GM19438 (cell line): Measurements from ENCODE around the gene HDGFL2.

Experiments
- ATAC-seq: cut with Tn5 transposase; IDR thresholded peaks from one replicate; pipeline ENCODE4 v1.9.1; 2021; ENCODE audit warnings: low read depth; ENCODE audit not compliant: unreplicated experiment

Gene HDGFL2

DNA sequence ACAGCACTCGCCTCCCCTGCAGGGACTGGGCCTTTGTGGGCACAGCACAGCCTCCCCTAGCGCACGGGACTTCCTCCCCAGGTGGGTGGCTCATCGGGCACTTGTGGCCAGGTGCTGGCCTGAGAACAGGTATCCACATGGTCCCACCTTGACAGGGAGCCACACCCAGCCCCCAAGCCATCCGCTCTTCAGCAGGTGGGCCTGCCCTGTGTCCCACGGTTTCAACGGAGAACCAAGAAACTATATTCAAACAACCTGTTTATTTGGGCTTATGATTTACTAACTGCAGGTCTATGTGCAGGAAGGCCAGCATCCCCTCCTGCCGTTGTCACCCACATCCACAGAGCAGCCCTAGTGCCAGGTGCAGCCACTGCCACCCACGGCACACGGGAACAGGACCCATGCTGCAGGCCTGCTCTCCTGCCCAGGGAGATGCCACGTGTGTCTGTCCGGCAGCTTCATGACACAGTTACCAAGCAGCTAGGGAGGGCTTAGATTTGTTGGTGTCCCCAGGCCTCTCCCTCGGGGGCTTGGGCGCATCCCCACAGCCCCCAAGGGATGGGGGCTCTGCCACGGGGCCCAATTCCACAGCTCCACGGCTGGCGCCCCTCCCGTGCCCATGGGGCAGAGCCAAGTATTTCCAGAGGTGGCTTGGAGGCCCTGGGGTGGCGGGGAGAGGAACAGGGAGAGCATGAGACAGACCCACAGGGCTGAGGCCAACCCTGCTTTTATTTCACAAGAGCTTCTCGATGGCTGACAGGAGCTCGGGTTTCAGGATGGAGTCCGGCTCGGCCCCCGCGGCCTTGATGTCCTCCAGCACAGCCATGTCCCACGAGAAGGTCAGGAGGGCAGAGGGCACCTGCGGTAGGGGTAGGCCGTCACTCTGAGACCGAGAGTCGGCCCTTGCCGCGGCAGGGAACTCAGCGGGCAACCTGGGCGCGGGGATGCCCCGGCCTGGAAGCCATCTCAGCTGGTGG lies 27.0 kb upstream of the HDGFL2 start:
- no peak for ATAC-seq

DNA sequence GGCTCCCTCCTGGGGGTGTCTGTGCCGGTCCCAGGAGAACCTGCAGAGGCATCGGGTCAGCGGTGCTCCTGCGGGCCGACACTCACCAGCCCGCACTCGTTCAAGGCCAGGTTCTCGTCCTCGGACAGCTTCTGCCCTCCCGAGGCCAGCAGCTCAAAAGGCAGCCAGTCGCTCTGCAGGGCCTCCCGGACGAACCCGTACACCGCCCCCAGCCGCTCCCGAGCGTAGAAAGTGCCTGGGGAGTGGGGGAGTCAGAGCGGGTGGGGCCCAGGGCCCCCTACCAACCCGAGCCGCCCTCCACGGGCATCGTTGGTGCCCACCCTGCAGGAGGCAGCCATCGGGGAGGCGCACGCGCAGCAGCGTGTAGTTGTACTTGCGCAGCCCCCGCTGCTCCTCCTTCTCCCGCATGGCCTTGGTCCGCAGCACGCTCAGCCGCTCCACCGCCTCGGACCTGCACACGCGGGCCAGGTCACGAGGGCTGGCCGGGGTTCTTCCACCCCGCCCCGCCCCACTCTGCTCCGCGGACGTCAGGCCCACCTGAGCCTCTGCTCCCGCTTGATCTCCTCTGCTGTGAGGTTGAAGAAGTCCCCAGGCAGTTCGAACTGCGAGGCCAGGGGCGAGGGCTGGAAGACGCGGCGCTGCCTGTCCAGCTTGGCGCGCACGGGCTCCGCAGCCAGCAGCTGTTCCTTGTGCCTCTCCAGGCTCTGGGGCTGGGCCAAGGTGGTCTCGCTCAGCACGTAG lies 26.0 kb upstream of the HDGFL2 start:
- ATAC-seq: no peak

DNA sequence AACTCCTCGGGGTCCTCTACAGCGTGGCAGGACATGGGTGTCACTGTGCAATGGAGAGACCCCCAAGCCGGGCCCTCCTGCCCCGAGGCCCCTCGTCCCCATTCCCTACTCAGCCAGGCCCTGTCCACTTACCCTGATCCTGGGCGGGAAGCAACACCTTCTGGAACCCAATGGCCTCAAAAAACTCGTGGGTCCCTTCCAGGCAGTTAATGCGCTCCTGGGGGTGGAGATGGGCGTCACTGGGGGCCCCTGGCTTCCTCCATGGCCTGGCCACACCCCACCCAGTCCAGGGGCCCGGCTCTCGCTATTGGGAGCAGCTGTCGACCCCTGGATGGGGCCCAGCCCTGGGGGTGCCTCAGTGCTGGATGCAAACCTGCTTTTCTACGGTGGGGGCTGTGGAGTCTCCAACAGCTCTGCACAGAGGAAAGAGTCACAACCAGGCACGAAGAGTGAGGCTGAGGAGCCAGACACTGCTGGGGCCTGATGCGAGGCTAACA lies 25.3 kb upstream of the HDGFL2 start:
- no peak for ATAC-seq

DNA sequence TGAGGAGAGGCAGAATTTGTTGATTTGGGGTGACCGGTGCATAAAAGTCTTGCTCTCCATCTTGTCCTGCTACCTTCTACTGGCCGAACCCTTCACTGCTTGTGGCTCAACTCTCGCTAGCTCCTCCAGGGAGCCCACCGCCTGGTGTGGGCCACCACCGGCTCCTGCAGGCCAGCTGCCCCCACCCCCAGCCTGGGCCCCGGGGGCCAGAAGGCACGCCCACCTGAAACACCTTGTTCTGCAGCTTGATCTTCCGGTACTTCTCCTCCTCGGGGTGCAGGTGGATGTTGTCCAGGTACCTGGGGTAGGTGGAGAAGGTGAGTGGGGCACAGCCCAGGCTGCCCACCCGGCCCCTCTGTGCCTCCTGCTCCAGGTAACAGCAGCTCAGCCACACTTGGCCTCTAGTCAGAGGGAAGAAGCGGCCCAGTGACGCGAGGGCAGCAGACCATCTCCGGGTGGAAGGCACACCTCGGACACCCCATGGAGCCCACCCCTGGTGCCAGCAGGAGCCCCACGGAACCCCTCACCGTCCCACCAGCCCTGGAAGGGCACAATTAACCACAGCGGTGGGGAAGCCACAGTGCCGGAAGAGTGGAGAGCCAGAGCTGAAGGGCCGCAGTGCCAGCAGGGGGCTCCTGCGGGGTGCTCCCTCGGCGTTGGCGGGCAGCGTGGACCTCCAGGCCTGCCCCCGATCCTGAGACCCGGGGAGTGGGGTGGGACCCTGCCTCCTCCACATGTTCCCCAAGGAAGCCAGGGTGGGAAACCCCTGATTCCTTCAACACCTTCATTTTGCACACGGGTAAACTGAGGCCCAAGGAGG lies 24.6 kb upstream of the HDGFL2 start:
- ATAC-seq: no peak

DNA sequence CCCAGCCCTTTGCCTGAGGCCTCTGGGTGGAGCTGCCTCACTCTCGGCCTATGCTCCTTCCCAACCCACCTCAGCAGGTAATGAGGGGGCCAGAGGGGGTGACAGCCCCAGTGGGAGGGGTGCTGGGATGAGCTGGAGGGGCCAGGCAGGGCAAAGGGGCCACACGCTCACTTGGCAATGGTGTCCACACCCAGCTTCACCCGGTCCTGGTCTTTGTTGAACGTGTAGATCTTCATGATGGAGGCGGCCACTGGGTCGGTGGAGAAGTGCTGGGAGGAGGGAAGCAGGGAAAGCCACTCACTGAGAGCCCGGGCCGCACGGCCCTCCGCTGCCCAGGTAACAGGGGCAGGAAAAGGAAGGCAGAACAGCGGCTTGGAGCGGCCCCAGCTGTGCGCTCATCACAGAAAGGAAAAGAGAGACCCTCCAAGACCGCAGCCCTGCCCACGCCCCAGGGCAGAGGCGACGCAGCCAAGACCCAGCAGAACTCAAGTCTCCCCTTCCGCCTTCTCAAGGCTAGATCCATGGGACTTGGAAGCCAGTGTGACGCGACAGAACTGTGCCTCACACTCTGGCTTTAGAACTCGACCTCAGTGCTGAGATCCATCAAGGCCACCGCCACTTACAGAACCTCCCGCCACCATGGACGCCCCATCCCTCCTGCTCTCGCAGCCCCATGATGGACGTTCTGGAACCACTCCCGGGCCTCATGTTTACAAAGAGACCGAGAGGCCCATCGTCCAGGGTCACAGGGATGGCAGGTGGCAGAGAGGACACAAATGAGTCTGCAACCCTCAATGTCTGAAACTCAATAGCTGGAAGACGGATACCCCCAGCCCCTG lies 23.7 kb upstream of the HDGFL2 start:
- ATAC-seq: no peak

DNA sequence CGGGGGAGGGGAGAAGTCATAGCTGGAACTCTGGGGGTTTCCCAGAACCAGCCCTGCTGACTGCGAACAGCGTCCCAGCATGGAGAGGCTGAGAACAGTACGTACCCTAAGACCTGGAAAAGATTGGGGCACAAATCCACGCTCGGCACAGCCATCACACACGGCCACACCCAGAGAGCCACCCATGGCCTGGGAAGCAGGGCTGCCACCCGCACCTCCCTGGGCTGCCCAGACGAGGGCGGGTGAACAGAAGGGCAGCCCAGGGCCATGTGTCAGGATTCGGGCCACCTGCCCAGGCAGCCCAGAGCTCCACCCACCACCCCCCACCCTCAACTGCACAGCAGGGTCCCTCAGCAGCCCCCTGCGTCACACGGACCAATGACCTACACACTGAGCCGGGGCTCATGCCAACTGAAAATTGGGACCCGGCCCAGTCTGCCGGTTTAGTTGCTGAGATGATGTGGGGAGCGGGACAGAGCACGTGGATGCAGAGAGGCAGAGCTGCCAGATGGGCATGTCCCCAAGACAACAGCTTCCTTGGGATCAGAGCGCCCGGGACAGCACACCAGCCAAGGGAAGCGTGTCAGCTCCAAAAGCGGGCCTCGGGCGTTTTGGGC lies 23.0 kb upstream of the HDGFL2 start:
- no peak for ATAC-seq

DNA sequence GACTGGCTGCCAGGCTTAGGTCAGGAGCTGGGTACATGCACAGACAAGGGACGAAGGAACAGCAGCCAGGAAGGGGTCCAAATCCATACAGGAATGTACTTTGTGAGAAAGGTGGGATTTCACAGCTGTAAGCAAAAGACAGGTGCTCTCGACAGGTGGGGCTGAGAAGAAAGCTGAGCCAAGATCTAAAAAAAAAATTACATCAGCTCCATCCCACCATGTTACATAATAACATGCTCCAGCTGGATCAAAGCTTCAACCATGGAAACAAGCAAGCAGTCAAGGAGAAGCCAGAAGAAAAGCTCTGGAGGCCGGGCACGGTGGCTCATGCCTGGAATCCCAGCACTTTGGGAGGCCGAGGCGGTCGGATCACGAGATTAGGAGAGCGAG lies 22.5 kb upstream of the HDGFL2 start:
- no peak for ATAC-seq

DNA sequence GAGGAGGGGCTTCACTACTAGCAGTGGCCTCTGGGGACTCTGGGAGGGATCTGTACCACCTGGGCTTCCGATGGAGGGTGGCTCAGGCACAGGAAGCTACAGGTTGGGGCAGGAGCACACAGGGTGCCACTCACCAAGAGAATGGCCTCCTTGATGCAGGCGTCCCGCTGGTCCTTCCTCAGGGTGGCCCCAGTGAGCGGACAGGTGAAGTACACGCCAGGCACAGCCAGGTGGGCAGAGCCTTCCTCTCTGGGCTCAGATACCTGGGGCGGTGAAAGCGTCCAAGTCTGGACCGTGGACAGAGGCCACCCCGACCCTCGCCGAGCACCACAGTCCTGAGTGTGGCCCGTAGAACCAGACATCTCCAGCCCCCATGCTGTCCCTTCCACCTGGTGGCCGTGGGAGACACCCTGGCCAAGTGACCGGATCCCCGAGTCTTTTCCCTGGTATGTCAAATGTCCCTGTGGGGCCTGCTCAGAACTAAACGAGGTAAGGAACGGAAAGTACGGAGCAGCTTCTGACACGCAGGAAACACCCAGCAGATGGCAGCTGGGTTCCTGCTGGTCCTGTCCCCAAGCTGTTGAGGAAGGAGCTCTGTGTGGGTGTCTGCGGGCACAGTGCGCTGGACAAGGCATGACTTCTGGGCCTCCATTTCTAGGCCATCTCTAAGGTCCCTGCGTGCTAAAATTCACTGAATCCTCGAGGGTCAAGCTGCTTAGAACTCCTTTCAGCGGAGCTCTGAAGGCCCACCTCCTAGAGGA lies 19.7 kb upstream of the HDGFL2 start:
- ATAC-seq: no peak

DNA sequence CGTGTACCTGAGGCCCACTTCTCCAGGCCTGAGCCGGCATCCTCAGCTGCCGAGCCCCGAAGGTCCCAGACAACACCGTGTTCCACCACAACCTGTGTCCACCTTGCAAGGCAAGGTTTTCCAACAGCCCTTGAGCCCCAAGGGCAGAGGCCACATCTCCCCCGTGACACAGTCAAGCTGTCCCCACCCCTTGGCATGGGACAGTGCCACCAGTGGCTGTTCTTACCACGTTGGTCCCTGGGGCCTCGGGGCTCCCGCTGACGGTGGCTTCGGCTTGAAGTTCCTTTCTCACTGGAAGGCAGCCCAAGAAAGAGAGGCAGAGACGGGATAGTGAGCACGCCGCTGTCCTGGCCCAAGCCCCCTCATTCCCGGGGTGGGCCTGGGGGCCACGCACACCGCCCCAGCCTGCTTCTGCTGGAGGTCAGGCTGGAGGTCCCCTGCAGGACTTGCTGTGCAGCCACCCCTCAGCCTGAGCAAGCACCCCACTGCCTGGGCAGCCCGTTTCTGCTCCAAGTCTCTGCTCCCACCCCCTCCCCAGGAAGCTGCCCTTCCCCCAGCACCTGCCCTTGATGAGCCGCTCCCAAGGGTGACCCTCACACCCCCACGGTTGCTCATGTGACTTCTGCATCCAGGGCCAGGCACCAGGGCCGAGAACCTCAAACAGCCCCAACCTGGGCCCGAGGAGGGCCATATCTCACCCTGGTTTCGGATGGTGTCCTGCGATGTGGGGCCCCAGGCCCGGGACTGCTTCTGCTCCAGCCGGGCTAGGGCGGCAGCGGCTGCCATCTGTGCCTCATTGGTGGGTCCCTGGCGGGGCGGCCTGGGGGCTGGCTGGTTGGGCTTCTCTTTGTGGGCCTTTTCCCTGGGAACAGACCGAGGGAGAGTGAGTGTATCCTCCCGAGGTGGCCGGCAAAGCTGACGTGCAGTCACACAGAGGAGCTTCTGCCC lies 18.6 kb upstream of the HDGFL2 start:
- ATAC-seq: no peak

DNA sequence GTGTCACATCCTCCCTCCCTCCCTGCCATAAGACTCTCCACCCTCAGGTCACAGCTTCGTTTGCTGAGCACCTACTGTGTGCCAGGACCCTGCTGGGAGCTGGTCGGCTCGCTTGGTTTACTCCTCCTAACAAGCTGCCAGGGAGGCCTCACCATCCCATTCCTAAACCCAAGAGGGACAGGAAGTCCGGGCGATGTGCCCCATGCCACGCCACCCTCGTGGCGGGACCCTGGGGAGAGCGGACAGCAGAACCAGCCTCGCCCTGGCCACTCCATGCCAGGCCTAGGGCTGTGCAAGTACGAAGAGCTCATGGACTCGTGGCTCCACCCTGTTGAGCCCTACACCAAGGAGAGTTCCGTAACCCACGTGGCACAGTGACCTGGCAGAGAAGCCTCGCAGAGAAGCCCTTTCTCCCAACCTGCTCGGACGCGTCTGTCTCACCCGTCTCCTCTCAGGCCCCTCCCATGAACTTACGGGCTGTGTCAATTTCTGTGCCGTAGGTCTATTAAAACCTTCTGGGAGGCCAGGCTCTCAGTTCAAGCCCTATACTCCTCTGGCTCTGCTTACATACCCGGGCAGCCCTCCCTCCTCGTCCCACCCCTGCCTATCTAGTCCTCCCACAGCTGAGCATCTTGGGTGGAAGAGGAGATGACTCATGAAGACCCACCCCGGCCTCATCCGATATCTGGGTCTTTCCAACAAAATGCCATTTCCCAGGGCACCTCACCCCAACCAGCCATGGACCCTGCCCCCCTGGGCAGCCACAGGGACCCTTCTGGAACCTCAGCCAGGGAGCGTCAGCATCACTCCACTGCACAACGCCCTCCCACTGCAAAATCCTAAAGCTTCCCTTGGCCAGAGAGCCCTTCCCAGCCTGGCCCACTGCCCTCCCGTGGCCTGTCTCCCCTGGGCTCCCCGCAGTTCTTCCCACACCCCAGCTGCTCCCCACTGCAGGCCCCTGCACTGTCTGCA lies 17.1 kb upstream of the HDGFL2 start:
- no peak for ATAC-seq

DNA sequence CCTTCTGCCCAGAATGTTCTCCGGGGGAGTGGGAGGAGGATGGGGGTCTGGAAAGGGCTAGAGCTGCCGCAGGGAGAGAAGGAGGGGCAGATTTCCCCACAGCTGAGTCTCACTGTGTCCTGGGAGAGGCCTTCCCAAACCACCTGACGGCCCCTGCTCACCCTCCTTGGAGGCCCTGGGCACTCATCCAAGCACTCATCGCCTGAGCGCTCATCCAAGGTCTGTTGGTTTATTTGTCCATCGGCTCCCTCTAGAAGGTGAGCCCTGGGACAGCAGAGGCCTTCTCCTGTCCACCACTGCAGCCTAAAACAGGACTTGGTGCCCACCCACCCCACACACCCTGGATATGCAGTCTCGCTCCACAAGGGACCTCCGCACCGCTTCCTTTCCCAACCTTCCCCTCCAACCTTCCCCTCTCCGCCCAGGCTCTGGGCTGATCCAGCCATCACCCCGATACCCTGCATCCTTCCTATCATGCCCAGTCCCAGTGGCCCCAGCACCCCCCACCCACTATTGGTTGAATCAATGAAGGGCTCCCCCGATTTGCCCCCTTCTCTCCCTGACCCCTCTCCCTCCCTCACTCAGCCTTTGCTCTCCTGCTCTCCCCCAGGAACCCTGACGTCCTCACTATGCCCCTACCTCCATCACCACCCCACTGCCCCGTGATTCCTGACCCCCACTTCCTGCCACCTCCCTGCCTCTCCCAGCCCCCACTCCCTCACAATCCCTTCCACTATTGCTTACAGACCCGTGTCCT lies 16.2 kb upstream of the HDGFL2 start:
- no peak for ATAC-seq

DNA sequence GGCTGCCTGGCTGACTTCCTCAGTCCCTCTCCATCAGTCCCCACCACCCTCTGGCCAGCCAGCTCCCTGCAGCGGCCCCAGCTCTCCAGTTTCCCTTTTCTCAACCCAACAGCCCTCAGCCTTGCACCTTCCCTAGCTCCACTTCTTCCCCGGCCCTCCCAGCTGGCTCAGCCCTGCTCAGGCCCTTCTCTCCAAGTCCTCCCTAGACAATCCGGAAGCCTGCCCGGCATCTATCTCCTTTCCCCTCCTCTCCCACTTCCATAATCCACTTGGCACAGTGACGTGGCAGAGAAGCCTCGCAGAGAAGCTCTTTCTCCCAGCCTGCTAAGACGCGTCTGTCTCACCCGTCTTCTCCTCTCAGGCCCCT lies 15.6 kb upstream of the HDGFL2 start:
- ATAC-seq: no peak

DNA sequence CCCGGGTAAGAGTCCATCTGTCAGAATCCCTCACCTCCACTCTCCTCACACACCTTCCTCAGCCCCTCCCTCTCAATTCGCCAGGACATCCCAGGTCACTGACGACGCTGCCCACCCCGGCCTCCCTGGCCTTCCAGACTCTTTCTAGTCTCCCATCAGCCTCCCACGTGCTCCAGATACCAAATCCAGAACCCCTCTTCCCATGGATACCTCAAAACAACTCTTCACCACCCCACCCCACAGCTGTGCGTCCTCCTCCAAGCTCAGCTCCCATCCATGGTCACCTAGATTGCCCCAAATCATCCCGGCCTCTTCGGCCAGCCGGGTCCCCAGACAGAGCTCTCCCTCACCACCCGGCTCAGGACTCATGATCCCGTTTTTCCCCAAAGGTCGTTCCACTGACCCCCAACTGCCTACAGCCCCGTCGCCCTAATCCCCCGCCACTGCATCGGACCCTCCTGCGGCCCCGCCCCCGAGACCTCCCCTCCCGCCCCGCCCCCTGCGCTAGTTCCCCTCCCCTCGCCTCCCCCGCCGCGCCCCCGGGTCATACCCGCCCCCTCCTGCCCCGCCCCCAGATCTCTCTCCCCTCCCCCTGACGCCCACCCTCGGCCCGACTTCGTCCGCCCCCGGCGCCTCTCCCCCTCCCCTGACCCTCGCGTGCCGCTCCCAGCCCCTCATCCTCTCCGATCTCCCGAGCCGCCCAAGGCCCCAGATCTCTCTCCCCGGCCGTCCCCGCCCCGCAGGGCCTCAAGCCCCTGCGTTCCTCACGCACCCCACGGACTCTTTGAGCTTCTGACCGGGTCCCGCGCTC lies 15.0 kb upstream of the HDGFL2 start:
- no peak for ATAC-seq

DNA sequence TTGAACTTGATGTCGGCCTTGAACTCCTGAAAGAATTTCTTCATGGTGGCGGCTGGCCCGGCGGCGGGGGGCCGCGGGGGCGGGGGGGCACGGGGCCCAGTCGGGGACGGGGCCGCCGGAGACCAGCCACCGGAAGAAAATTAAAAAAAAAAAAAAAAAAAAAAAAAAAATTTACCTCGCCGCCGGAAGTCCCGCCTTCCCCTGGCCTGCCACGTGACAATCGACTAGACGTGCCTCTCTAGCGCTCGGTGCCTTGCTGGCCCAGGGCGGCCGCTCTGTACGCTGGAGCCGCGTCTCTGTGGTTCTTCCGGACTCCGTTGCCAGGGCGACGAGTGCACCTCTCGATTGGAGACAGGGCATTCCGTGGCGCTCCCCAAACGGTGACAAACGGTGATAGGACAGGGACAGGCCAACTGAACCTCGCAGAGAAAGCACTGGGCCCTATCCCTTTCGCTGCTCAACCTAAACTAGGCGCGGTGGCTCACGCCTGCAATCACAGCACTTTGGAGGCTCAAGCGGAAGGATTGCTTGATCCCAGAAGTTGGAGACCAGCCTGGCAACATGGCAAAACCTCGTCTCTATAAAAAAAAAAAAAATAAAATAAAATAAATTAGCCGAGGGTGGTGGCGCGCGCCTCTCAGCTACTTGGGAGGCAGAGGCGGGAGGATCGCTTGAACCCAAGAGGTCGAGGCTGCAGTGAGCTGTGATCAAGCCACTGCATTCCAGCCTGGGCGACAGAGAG lies 14.3 kb upstream of the HDGFL2 start, which contains the start of gene UBXN6:
Gene UBXN6, minus strand, starts transcription at position 141 of the 742 bp plus-strand sequence. Its CDS starts 97 bp downstream, at position 44.
- peak; percentile 63 for ATAC-seq
